GM21723 (cell line): Measurements from ENCODE around the gene EXOC4.
"Not testable (repeated sequence)": the region's sequence is repeated elsewhere in the genome, so short reads cannot be mapped to it uniquely, and the experiment has no call there.

Experiments
- ATAC-seq: cut with Tn5 transposase; IDR thresholded peaks from one replicate; pipeline ENCODE4 v1.9.1; 2021; ENCODE audit warnings: mild to moderate bottlenecking, moderate library complexity; ENCODE audit not compliant: unreplicated experiment

The EXOC4 gene

DNA sequence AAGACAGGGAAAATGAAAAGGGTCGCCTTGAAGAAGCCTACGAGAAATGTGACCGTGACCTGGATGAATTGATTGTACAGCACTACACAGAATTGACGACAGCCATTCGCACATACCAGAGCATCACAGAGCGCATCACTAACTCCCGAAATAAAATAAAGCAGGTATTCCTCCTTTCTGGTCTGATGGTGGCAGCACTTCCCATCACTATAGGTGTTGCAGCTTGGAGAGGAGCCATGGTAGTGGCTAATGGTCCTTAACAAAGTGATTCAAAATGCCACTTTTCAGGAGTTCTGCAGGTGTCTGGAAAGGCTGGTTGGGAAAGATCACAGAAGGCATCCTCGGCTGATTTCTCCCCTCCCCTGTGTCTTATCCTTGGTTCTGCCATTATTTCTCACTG lies 22.1 kb downstream of the EXOC4 start:
- ATAC-seq: no peak

DNA sequence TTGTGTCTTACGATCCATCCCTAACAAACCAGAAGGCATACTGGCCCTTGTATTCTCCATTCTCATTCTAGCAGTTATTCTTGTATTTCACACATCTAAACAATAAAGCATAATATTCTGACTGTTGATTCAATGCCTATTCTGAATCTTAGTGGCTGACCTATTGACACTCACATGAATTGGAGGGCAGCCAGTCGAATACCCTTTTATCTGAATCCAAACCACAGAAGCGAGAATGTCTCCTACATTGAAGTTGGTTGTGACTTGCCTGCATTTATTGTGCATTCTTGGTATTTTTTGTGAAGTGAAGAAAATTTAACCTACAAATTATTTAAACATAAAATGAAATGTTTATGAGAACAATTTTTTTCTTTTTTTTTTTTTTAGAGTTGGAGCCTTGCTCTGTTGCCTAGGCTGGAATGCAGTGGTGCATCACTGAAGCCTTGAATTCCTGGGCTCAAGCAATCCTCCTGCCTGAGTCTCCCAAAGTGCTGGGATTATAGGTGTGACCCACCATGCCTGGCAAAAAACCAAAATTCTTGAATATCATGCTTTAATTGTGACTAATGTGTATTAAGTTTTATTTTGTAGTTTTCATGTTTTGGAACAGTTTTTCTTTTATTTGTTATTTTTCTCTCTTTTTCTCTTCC lies 22.7 kb downstream of the EXOC4 start:
- ATAC-seq: no peak

DNA sequence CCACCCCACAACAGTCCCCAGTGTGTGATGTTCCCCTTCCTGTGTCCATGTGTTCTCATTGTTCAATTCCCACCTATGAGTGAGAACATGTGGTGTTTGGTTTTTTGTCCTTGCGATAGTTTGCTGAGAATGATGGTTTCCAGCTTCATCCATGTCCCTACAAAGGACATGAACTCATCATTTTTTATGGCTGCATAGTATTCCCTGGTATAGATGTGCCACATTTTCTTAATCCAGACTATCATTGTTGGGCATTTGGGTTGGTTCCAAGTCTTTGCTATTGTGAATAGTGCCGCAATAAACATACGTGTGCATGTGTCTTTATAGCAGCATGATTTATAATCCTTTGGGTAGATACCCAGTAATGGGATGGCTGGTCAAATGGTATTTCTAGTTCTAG lies 26.1 kb downstream of the EXOC4 start:
- ATAC-seq: not testable (repeated sequence)

DNA sequence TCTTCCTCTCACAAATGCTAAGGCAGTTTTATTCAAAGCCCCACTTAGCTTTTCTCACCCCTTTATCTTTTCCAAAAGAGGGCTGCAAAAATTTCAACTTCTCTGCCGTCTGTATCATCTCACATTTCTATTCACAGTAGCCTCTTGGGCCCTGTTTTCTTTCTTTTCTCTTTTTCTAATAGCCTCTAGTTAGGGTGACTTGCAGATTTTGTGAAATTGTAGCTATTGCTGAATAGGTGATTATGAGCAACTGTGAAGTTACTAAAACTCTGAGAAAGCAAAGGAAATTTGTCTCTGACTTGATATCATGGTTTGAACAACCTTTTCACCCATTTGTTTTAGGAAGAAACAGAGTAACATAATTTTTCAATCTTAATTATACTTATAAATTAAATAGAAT lies 29.2 kb downstream of the EXOC4 start:
- ATAC-seq: no peak

DNA sequence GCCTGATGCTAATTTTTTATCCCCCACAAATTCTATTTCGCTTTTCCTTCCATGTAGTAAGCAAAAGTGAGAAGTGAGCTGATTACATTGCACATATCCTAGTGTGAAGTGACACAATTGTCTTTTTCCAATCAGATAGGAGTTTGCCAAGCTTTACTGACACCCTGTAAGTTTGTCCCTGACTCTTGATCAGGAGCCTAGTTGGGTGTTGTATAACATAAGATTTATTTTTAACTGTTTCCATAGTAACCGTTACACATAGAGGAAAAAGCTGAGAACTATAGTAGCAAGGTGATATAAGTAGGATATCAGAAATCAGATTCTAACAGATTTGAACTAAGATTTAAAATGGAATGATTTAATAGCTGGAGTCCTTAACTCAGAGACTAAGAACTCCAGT lies 31.2 kb downstream of the EXOC4 start:
- ATAC-seq: no peak

GRCh38 chr7:133288970-133289369 lies 36.1 kb downstream of the EXOC4 start:
- no peak for ATAC-seq

GRCh38 chr7:133290041-133290440 lies 37.2 kb downstream of the EXOC4 start:
- no peak for ATAC-seq

GRCh38 chr7:133290676-133291333 lies 37.9 kb downstream of the EXOC4 start:
- no peak for ATAC-seq

GRCh38 chr7:133292631-133293030 lies 39.8 kb downstream of the EXOC4 start:
- no peak for ATAC-seq

DNA sequence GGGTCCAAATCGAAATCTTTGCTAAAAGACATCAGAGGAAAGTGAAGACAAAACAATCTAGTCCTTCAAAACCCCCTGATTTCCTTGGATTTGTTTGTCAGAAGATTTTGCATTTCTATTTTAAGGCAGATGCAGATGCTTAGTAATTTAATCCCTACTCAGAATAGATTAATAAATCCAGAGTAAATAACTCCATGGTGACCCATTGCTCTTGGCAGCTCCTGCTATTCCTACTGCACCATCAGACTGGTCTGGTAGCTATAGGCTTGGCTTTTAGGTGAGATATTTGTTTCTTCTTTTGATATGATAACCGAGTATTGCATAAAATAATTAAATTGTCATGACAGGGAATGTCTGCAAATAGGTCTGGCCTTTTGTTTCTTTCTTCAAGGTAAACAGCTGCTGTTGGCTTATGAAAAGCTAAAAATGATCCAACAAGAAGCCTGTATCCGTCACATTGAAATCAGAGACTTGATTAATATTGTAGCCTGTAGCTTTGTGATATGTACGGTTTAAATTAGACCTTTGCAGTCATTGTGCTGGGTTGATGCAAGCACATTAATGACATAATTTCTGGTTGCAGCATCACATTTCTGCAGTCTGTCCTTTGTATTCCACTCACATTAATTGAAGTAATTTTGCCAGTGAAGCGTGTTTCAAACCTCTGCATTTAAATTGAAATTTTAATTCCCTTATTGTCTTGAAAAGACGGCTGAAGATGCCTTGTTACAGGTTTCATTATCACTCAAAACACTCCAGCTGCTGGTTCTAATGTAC lies 40.7 kb downstream of the EXOC4 start:
- no peak for ATAC-seq

DNA sequence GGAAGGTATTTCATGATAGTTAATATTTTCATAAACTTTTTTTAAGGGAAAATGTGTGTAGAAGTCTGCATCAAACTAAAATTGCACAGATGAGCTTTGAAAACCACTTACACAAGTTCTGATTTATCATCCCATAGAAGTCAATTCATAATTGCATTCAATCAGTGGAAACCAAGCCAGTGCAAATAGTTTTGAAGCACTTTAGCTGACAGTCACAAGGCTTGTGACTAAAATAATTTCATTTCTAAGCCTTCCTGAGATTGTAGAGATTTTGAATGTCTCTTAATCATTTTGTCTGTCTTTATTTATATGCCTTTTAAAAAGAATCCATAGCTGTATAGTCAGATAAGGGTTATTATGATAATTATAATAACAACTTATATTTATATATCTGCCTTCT lies 41.4 kb downstream of the EXOC4 start:
- ATAC-seq: no peak

GRCh38 chr7:133295484-133295883 lies 42.6 kb downstream of the EXOC4 start:
- no peak for ATAC-seq

DNA sequence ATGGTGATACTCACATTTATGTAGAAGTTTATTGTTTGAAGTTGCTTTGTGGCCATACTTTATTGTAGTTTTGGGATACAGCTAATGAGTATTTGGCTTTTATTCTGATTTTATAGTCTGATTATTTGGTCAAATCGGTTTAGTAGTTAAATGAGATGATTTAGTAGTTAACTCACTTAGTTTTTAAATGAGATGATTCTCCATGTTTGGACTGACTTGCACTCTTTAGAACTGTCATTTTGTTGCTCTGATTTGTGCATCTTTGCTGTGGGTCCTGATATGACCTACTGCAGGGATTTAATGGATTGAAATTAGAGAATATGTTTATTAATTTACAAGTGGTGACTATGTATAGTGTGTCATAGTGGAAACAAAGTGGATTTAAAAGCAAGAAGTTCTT lies 44.2 kb downstream of the EXOC4 start:
- no peak for ATAC-seq

- ATAC-seq: no peak
These were observed 45.2 kb downstream of the EXOC4 start for GRCh38 chr7:133298080-133298479.

GRCh38 chr7:133299676-133300075 lies 46.8 kb downstream of the EXOC4 start:
- no peak for ATAC-seq

GRCh38 chr7:133300088-133300487 lies 47.2 kb downstream of the EXOC4 start:
- no peak for ATAC-seq

- ATAC-seq: no peak
These were observed 47.9 kb downstream of the EXOC4 start for GRCh38 chr7:133300811-133301210.

DNA sequence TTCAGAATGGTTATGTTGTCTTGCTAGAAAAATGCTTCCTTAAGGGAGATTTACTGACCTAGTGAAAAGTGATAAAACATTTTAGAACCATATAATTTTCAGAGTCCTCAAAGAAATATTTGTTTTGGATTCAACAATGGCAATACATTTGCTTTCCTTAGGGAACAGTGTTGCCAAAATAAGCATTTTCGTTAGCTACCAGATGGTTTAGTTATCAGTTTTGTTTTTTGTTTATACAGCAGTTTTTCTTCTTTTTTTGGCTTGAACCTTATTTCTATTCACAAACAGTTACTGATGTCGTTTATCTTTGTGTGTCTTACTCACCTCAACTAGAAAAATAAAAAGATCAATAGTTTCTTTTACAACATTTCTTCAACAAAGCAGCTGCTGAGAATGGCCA lies 48.6 kb downstream of the EXOC4 start:
- no peak for ATAC-seq

DNA sequence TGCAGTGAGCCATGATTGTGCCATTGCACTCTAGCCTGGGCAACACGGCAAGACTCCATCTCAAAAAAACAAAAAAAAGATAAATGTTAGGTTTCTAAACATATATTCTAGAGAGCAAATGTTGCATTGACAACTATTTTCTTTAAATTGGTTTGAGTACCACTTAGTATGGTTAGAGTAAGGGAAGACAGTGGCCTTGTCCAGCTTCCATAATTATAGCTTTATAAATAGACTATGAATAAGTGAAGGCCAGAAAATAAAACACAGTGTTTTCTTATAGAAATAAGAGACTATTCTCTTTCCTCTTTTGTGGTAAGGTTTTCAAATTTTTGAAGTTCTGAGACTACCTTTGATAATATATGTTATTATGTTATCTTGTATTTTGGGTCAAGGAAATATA lies 50.5 kb downstream of the EXOC4 start:
- ATAC-seq: no peak

GRCh38 chr7:133303931-133304330 lies 51.1 kb downstream of the EXOC4 start:
- ATAC-seq: no peak

DNA sequence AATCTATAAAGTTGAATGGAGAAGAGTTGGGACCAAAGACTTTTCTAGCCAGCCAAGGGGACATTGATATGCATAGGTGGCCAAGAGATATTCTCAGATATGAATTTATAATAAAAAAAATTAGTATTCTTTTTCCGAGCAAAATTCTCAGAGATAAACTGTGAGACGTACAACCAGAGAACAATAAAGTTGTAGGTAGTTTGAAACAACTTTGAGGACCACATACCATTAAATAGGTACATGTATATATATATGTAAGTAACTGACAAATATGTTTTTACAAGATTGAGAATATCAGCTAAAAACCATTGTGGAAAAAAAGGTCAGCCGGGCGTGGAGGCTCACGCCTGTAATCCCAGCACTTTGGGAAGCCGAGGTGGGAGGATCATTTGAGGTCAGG lies 56.5 kb downstream of the EXOC4 start:
- ATAC-seq: no peak

GRCh38 chr7:133310232-133310862 lies 57.5 kb downstream of the EXOC4 start:
- ATAC-seq: no peak
